Activated T-helper 17 cell treated with anti-CD3 and anti-CD28 coated beads, Interleukin-2, amount 50 U/mL, for 72 hours (primary cell): Measurements from ENCODE around the gene PRLH. TPM values are rescaled to one million over a fixed set of nuclear protein-coding genes. Genes with fewer than 3 reads are reported as not detected.

Source experiments
- ATAC-seq: fragments of 150-1000 bp; cut with Tn5 transposase; replicated peaks from 2 replicates; pipeline ENCODE4 v1.10.0; 2021; ENCODE audit warnings: mild to moderate bottlenecking, moderate library complexity
- H3K27ac Mint-ChIP-seq: one replicate; pipeline ENCODE4 v1.8.0; 2022; ENCODE audit warnings: mixed read lengths
- H3K27me3 Mint-ChIP-seq: one replicate; pipeline ENCODE4 v1.8.0; 2022; ENCODE audit warnings: mixed read lengths
- H3K36me3 Mint-ChIP-seq: one replicate; pipeline ENCODE4 v1.8.0; 2022; ENCODE audit warnings: low read depth, mild to moderate bottlenecking, mixed read lengths
- H3K4me1 Mint-ChIP-seq: one replicate; pipeline ENCODE4 v1.8.0; 2022; ENCODE audit warnings: mixed read lengths
- H3K4me3 Mint-ChIP-seq: one replicate; pipeline ENCODE4 v1.8.0; 2022; ENCODE audit warnings: mild to moderate bottlenecking, mixed read lengths
- H3K9me3 Mint-ChIP-seq: one replicate; pipeline ENCODE4 v1.8.0; 2022; ENCODE audit warnings: mixed read lengths
- total RNA-seq, 2 donors: library from RNA; stranded (reverse); gene quantifications; one replicate each; pipeline ENCODE4 v1.2.3, GENCODE V29; 2022

The PRLH gene
- total RNA-seq, 2 donors from 2014 or later, result not detected

GRCh38 chr2:237534380-237534779 is 32.0 kb upstream of the PRLH start:
- no peak overlapping the region for H3K4me3 Mint-ChIP-seq
- H3K4me1 Mint-ChIP-seq, result no peaks in the 10 kb centered on the region
- peaks cover 4% of the 10 kb centered on the region for H3K27me3 Mint-ChIP-seq
- H3K9me3 Mint-ChIP-seq, result no peaks in the 10 kb centered on the region
- ATAC-seq, result no peak
- H3K36me3 Mint-ChIP-seq, result no peaks in the 10 kb centered on the region
- H3K27ac Mint-ChIP-seq, result no peak overlapping the region

DNA sequence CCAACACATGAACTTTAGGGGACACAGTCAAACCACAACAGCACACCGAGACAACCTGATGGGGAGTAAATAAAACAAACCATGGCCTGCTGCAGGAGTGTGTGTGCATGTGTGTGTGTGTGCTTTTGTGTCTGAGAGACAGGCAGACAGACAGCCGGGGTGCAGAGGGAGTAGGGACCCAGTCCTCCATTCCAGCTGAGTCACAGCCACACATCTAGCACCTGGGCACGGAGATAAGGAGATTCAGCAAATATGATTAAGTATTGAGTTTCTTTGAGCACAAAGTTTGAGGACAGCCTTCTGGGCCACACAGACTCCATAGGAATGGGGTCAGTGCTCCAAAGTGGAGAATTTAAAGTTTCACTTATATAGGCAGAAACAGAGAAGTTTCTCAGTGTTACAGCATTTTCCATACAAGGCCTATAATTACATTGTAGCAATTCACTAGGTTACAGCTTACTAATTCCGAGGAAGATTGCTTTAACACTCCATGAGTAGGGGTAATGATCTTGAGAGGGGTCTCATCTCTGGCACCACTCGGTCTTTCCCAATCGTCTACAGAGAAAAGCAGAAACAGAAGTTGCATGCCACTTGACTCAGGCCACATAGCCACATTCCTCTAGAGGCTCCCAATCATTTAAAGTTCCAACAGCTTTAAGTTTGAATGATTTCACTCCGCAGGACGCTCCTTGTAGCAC is 30.8 kb upstream of the PRLH start:
- Mint-ChIP-seq H3K27me3 (peaks cover 8% of the 10 kb centered on the region), H3K4me3 (no peak overlapping the region), H3K36me3 (no peaks in the 10 kb centered on the region), H3K27ac (no peak overlapping the region), H3K4me1 (no peaks in the 10 kb centered on the region), H3K9me3 (no peaks in the 10 kb centered on the region)
- no peak for ATAC-seq

- no peaks in the 10 kb centered on the region for H3K9me3 Mint-ChIP-seq
- no peak overlapping the region for H3K4me3 Mint-ChIP-seq
- H3K36me3 Mint-ChIP-seq, result no peaks in the 10 kb centered on the region
- peaks cover 8% of the 10 kb centered on the region for H3K27me3 Mint-ChIP-seq
- no peak for ATAC-seq
- H3K4me1 Mint-ChIP-seq, result no peaks in the 10 kb centered on the region
- H3K27ac Mint-ChIP-seq, result no peak overlapping the region
Measured at GRCh38 chr2:237536083-237536415, 30.3 kb upstream of the PRLH start.

- no peak for ATAC-seq
- no peaks in the 10 kb centered on the region for H3K4me1 Mint-ChIP-seq
- H3K9me3 Mint-ChIP-seq, result no peaks in the 10 kb centered on the region
- no peak overlapping the region for H3K4me3 Mint-ChIP-seq
- H3K36me3 Mint-ChIP-seq, result no peaks in the 10 kb centered on the region
- peaks cover 10% of the 10 kb centered on the region for H3K27me3 Mint-ChIP-seq
- no peak overlapping the region for H3K27ac Mint-ChIP-seq
Measured at GRCh38 chr2:237536617-237537016, 29.8 kb upstream of the PRLH start.

- Mint-ChIP-seq H3K27ac (no peak overlapping the region), H3K27me3 (peaks cover 12% of the 10 kb centered on the region), H3K4me1 (no peaks in the 10 kb centered on the region), H3K4me3 (no peak overlapping the region), H3K9me3 (no peaks in the 10 kb centered on the region), H3K36me3 (no peaks in the 10 kb centered on the region)
- ATAC-seq, result no peak
Measured at GRCh38 chr2:237538001-237538720, 28.2 kb upstream of the PRLH start.

DNA sequence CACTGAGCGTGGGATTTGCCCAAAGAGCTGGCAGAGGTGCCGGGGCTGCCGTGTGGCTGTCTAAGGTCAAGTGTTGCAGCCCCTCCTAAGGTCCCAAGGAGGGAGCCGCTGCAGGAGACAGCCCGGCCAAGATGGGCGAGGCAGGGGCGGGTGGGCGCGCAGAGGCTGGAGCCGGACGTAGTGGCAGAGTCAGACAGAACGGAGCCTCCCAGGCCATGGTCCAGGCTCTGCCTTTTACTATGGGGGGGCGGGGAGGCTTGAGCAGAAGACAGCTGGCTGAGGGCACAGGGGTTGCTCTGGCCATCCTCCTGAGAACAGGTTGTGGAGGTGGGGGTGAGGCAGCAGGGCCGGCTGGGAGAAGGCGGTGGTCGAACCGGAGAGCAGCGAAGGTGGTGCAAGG is 27.5 kb upstream of the PRLH start:
- H3K36me3 Mint-ChIP-seq, result no peaks in the 10 kb centered on the region
- H3K27ac Mint-ChIP-seq, result no peak overlapping the region
- H3K4me1 Mint-ChIP-seq, result no peaks in the 10 kb centered on the region
- H3K27me3 Mint-ChIP-seq, result peaks cover 12% of the 10 kb centered on the region
- ATAC-seq, result no peak
- no peaks in the 10 kb centered on the region for H3K9me3 Mint-ChIP-seq
- H3K4me3 Mint-ChIP-seq, result no peak overlapping the region

GRCh38 chr2:237539681-237540080 is 26.7 kb upstream of the PRLH start:
- Mint-ChIP-seq H3K9me3 (no peaks in the 10 kb centered on the region), H3K27ac (no peak overlapping the region), H3K4me1 (no peaks in the 10 kb centered on the region), H3K27me3 (peaks cover 12% of the 10 kb centered on the region), H3K4me3 (no peak overlapping the region), H3K36me3 (no peaks in the 10 kb centered on the region)
- no peak for ATAC-seq

GRCh38 chr2:237540223-237540775 is 26.1 kb upstream of the PRLH start:
- Mint-ChIP-seq H3K36me3 (no peaks in the 10 kb centered on the region), H3K4me1 (no peaks in the 10 kb centered on the region), H3K4me3 (no peak overlapping the region), H3K27ac (no peak overlapping the region), H3K27me3 (peaks cover 12% of the 10 kb centered on the region), H3K9me3 (no peaks in the 10 kb centered on the region)
- no peak for ATAC-seq

DNA sequence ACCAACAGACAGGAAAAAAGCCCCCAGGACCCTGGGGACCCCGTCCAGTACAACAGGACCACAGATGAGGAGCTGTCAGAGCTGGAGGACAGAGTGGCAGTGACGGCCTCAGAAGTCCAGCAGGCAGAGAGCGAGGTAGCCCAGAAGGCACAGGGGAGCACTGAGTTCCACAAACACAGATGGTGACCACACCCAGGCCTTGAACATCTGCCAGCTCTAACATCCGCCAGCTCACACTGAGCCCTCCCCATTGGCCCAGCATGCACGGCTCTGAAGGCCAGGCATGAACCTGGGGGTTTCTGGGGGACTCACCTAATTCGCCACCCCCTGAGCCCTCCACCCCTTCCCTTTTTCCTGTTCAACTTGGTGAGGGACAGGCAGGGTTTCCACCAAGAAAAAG is 25.6 kb upstream of the PRLH start:
- Mint-ChIP-seq H3K27me3 (peaks cover 12% of the 10 kb centered on the region), H3K9me3 (no peaks in the 10 kb centered on the region), H3K27ac (no peak overlapping the region), H3K4me1 (no peaks in the 10 kb centered on the region), H3K4me3 (no peak overlapping the region), H3K36me3 (no peaks in the 10 kb centered on the region)
- ATAC-seq, result no peak

- peaks cover 12% of the 10 kb centered on the region for H3K27me3 Mint-ChIP-seq
- ATAC-seq, result no peak
- H3K9me3 Mint-ChIP-seq, result no peaks in the 10 kb centered on the region
- no peak overlapping the region for H3K4me3 Mint-ChIP-seq
- no peaks in the 10 kb centered on the region for H3K4me1 Mint-ChIP-seq
- H3K27ac Mint-ChIP-seq, result no peak overlapping the region
- H3K36me3 Mint-ChIP-seq, result no peaks in the 10 kb centered on the region
Measured at GRCh38 chr2:237541243-237541642, 25.1 kb upstream of the PRLH start.

DNA sequence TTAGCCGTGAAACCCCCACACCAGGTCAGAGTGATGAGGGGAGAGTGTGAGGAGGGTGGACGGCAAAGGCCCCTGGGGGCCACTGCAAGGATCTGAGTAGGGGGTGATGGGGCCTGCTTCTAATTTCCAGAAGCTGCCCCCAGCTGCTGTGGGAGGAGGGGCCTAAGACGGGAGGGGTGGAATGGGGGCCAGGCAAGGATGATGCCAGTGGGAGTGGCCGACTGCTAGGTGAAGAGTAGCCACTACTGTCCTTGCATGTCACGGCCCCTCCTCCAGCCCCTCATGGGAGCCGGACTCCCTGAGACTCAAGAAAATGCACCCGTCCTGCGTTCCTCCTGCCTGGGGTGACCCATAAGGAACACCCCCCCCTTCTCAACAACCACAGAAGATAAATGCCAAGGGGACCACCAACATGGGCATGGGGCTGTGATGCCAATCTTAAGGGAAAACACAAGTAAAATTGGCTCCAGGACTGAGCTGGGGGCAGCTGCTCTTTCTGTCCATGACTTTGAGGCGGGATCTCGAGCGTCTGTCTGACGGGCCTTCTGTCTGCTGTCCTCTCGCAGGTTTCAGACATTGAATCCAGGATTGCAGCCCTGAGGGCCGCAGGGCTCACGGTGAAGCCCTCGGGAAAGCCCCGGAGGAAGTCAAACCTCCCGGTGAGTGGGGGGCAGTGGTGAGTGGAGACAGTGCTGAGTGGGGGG is 24.2 kb upstream of the PRLH start:
- H3K4me3 Mint-ChIP-seq, result no peak overlapping the region
- no peak overlapping the region for H3K27ac Mint-ChIP-seq
- no peak for ATAC-seq
- no peaks in the 10 kb centered on the region for H3K36me3 Mint-ChIP-seq
- peaks cover 14% of the 10 kb centered on the region for H3K27me3 Mint-ChIP-seq
- no peaks in the 10 kb centered on the region for H3K4me1 Mint-ChIP-seq
- no peaks in the 10 kb centered on the region for H3K9me3 Mint-ChIP-seq

GRCh38 chr2:237546040-237546875 is 20.1 kb upstream of the PRLH start:
- no peaks in the 10 kb centered on the region for H3K36me3 Mint-ChIP-seq
- H3K4me1 Mint-ChIP-seq, result no peaks in the 10 kb centered on the region
- ATAC-seq, result no peak

DNA sequence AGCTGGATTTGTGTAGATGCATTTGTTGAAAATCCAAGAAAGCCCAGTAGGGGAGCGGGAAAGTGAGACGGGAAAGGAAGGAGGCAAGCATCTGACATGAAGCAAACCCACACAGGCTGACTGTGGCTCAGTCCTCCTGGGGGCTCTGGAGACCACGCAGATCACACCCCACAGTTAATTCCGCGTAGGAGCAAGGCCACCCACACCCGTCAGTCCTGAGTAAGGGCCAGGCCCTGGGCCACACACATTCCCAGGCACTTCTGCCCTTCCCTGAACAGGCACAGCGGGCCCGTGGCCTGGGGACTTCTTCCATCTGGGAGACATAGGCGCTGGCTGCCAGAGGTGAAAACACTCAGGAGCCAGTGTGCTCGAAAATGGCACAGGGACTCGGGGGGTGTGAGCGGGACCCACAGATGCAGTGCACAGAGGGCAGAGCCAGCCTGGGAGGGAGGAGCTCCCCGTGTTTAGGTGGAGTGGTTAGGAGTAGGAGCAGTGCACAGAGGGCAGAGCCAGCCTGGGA is 19.4 kb upstream of the PRLH start:
- no peak overlapping the region for H3K4me3 Mint-ChIP-seq
- ATAC-seq, result no peak
- H3K36me3 Mint-ChIP-seq, result no peaks in the 10 kb centered on the region
- peaks cover 6% of the 10 kb centered on the region for H3K27me3 Mint-ChIP-seq
- H3K9me3 Mint-ChIP-seq, result no peaks in the 10 kb centered on the region
- no peak overlapping the region for H3K27ac Mint-ChIP-seq
- no peaks in the 10 kb centered on the region for H3K4me1 Mint-ChIP-seq

More at GRCh38 chr2:237546040-237546875, 20.1 kb upstream of the PRLH start:
- Mint-ChIP-seq H3K27me3 (peaks cover 11% of the 10 kb centered on the region), H3K9me3 (no peaks in the 10 kb centered on the region), H3K4me3 (no peak overlapping the region), H3K27ac (no peak overlapping the region)

- Mint-ChIP-seq H3K36me3 (no peaks in the 10 kb centered on the region), H3K4me1 (no peaks in the 10 kb centered on the region), H3K4me3 (no peak overlapping the region), H3K9me3 (no peaks in the 10 kb centered on the region), H3K27ac (no peak overlapping the region), H3K27me3 (peaks cover 6% of the 10 kb centered on the region)
- no peak for ATAC-seq
Measured at GRCh38 chr2:237547841-237548416, 18.4 kb upstream of the PRLH start.
